Stimulated activated CD4-positive, alpha-beta T cell treated with anti-CD3 and anti-CD28 coated beads, Interleukin-15, amount 100 ng/mL, for 48 hours (primary cell): Measurements from ENCODE around the gene CLCN4.
A peak's percentile ranks its signal among the peaks of the same experiment; 100 is the strongest.

ENCODE experiments used
- DNase-seq, 2 donors: peaks; one replicate each; pipeline ENCODE4 v3.0.0-alpha.2; 2020; ENCODE audit warnings: low read depth in 2 of 2

CLCN4 gene

DNA sequence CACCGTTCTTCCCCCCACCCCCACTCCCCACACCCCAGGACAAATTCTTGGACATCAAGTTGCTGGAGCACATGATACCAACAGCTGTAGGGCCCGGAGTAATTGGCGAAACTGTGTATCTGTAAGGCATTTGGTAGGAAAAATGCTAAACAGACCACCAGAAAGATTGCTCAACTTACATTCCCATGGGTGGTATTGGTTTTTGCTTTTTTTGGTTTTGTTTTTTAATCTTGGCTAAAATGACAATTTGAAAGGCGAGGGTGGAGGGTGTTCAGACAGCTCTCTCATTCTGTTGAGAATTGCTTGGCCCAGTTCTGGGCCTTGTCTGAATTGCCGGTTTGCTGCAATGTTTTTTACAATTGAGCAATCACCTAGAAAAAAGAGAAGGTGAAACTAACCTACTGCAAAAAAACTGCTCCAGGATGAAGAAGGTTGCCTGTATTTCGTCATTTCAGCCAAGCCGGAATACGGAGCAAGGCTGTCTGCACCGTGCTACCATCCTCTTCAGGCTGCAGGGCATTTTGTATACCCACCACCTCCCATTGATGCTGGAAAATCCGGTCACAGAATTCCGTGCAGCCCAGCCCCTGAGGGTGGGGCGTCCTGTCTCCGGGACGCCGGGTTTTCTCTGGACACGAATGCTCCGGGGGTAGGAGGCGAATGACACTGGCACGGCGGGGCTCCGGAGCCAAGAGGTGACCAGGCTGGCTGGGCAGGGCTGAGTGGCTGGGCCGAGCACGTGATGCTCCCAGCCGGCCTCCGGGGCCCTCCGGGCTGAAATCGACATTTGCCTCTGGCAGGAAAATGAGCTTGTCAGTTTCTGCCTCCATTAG, at the start of gene CLCN4:
Gene CLCN4 (plus strand): TSS at position 777 of the 833 bp plus-strand sequence. CDS start 28,058 bp downstream, outside the sequence.
- no peak for DNase-seq

GRCh38 chrX:10107483-10107882, 49.3 kb upstream of the CLCN4 start:
- DNase-seq: no peak

- DNase-seq: no peak
These were observed 48.5 kb upstream of the CLCN4 start for GRCh38 chrX:10108288-10108687.

- no peak for DNase-seq
These were observed 47.1 kb upstream of the CLCN4 start for GRCh38 chrX:10109695-10110094.

DNA sequence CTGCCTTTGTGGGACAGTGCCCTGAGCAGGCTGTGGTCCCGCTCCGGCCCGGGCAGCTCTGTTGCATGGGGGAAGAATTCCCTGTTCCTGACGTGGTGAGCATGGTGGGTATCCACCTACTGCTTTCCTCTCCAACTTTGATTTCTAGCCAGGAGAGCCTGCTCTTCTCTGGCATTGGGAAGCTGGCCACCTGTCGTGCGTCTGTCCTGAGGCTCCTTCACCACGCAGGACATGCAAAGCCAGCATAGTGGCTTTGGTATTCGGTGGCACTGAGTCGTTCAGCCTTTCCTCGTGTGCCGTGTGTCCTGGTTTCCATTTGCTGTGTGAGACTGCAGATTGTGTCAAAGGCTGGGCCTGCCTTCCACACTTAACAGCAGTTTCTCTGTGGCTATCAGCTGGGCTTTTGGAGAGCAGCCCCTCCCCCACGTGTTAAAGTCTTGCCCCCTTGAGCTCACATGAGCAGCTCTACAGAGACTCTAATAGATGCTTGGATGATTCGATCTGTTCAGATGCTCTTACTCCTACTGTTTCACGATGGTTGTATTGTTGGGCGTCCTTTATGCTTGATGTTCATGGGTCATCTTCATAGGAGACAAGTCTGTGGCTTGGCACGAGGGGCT, 46.3 kb upstream of the CLCN4 start:
- no peak for DNase-seq

DNA sequence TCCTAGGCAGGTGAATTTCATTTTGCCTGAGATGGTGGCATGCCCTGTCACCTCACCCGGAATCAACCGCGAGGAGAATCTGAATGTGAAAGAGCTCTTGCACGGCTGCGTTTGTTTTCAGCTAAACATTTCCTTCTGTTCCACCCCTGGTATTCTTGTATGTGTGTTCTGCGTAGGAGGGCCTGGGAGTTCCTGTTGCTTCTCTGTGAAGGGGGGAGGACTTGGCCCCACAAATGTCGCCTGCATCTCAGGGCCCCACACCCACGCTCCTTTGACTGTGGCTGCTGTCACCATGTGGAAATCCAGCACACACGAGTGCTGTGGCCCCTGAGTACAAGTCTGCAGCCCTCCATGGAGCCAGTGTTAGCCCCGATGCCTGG, 45.8 kb upstream of the CLCN4 start:
- peak; percentile 37 to 53 for DNase-seq

- peak; percentile 36 to 37 for DNase-seq
These were observed 45.2 kb upstream of the CLCN4 start for GRCh38 chrX:10111364-10112148.

- DNase-seq: no peak
These were observed 44.3 kb upstream of the CLCN4 start for GRCh38 chrX:10112510-10112909.

- DNase-seq: no peak
These were observed 41.7 kb upstream of the CLCN4 start for GRCh38 chrX:10115082-10115481.

- no peak for DNase-seq
These were observed 39.5 kb upstream of the CLCN4 start for GRCh38 chrX:10117301-10117700.

DNA sequence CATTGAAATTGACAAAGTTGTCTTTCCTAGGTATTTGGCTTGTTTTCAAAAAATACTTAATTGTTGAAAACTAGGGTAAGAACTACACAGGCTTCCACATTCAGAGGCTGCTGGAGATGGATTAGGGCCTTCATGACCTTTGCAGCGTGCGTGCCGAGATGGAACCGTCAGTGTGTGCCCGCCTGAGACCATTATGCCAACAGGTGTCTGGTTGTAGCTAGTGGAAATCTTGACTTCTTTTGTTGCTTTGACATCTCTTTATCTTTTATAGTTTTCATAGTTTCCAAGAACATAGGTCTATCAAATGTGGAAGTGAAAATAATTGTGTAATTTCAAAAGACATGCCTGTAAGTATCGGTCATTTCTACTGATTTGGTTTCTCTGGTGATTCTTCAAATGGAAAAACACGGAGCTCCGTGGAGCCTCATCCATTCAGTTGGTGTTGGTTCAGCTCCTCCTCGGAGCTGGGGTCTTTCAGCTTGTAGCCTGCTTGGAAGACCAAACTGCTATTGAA, 38.9 kb upstream of the CLCN4 start:
- DNase-seq: no peak

GRCh38 chrX:10118530-10118929, 38.2 kb upstream of the CLCN4 start:
- DNase-seq: no peak

DNA sequence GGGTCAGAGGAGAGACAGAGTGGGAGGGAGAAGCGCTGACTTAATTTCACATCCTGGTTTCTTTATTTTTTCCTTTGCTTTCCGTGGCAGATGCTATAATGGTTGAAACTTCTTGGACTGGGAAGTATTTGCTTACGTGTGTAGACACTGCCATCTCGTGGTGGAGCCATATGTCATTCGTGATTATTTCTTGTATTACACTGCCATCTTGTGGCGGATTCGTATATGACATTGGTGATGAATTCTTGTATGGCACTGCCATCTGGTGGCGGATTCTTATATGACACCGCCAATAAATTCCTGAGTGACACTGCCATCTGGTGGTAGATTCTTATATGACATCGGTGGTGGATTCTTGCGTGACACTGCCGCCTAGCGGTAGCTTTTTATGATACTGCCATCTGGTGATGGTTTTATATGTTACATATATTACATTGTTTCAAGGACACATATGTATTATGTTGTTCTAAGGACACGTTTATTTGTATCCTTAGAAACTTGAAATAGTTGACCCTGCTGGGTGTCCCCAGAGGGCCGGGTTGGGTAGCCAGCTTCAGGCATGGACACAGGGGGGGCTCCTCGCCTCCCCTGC, 37.3 kb upstream of the CLCN4 start:
- peak; percentile 36 to 64 for DNase-seq

GRCh38 chrX:10120331-10120730, 36.4 kb upstream of the CLCN4 start:
- DNase-seq: no peak

DNA sequence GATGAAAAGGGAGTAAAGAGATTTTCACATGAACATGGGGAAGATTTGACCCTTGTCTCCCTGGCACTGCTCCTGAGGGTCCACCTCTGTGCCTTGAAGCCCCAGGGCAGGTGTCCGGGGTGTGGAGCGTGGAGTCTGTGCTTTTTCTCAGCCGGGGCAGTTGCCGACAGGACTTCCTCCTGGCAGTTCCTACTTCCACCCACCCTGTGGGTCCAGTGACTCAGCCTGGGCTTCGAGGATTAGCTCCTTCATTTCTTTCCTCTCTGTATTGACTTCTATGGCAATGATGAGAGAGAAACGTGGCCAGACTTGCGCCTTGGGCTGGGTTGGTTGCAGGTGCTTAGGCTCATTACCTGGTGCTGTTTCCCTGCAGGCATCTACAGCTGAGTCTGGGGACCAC, 35.9 kb upstream of the CLCN4 start:
- no peak for DNase-seq

DNA sequence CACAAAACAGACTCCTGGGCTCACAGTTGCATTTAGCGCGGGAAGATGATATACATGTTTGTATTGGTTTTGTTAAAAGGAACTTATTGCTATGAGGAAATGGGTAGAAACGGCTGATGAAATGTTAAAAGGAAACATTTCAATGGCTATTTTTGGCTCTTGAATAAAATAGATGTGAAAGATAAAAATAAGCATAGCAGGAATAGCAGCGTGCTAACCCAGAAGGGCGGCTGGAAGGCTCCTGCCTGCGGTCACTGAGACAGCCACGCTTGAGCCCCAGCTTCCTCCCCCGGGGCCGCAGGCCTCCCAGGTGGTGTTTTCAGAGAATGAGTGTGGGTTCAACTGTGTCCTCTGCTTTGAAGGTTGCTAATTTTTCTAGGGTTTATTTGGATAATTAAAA, 35.0 kb upstream of the CLCN4 start:
- no peak for DNase-seq

GRCh38 chrX:10124506-10125247, 32.1 kb upstream of the CLCN4 start:
- DNase-seq: no peak

- no peak for DNase-seq
These were observed 31.5 kb upstream of the CLCN4 start for GRCh38 chrX:10125248-10125615.

- no peak for DNase-seq
These were observed 30.7 kb upstream of the CLCN4 start for GRCh38 chrX:10126044-10126443.

GRCh38 chrX:10126834-10127233, 29.9 kb upstream of the CLCN4 start:
- DNase-seq: no peak

DNA sequence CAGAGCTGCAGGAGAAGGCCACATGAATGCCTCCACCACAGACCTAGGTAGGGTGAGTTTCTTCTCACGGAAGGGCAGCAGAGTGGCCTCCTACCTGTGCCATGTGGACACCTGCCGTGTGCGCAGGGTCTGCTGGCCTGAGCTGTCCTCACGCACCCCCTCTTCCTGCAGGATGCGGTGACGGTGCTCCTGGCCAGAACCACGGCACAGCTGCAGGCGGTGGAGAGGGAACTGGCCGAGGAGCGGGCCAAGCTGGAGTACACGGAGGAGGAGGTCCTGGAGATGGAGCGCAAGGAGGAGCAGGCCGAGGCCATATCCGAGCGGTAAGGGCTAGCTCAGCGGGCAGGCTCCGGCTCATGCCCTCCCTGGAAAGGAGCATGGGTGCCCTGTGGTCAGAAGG, 28.4 kb upstream of the CLCN4 start:
- no peak for DNase-seq
